Ramos (cell line): ENCODE measurements around the gene ANAPC2.

Experiments
- in situ Hi-C: fragments of 300-500 bp; cut with MboI; formaldehyde crosslinking; loops from one replicate; pipeline ENCODE4 v1.14.3; 2022; ENCODE audit warnings: low sequenced_read_pairs; ENCODE audit not compliant: unreplicated experiment

ANAPC2 gene

DNA sequence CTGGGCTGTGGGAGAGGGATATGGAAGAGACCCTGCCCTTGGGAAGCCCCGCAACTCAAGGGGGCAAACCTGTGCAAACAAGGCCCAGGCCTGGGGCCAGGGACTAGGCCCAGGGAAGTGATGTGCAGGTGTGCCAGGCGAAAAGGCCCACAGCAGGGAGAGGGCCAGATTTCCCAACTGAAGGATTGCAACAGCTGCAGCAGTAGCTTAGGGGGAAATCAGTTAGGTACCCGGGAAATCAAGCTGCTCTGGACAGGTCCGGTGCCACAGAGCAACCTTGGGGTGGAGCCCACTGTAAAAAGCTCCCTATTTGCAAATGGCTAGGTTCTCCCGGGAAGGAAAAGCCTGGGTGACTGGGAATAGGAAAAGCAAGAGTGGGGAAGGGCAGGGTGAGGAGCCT lies 39.0 kb downstream of the ANAPC2 start:
- in situ Hi-C loops: no loop called here

GRCh38 chr9:137148661-137149060 lies 39.7 kb downstream of the ANAPC2 start:
- in situ Hi-C loops: no loop called here

GRCh38 chr9:137148242-137148641 lies 40.1 kb downstream of the ANAPC2 start:
- in situ Hi-C loops: no loop called here

GRCh38 chr9:137147793-137148160 lies 40.6 kb downstream of the ANAPC2 start:
- in situ Hi-C loops: no loop called here

DNA sequence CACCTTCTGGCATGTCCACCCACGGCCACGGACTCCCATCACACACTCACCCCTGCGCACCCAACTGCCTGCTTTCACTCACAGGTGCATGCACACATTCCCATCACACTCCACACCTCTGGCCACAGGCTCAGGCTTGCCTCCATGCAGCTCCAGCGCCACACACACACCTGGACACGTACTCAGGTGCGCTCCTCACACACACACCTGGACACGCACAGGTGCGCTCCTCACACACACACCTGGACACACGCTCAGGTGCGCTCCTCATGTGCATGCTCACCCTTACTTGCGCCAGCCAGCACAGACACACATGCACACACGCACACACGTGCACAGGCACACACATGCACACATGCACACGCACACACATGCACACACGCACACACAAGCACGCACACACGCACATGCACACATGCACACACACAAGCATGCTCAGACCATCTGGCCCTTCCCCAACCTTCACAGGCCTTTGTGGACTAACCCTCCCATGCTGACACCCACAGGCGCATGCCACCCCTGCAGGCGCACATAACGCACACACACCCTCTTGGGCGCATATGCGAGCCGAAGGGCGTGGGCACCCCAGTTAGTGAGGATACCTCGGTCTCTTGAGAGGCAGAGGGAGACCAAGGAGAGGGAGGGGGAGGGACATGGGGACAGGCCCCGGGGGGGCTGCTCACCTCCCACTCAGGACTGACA lies 41.1 kb downstream of the ANAPC2 start:
- in situ Hi-C loops: no loop called here

DNA sequence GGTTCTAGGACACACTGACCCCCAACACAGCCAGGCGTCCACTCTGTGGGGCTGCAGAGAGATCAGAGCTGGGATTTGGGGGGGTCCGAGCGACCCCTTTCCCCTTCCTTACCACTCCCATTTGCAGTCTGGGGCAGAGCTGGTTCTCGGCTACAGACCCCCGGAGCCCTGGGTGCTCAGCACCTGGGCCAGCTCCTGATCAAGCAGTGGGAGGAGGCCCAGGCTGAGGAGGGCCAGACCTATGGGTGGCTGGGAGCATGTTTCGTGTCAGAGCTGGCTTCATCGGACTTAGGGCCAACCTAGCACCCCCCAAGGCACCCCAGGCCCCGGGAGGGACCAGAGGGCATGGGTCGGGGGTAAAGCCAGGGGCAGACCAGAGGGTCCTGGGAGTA lies 41.8 kb downstream of the ANAPC2 start:
- in situ Hi-C loops: no loop called here

- in situ Hi-C loops: no loop called here
Measured at GRCh38 chr9:137145731-137146526, 42.4 kb downstream of the ANAPC2 start.

- in situ Hi-C loops: no loop called here
Measured at GRCh38 chr9:137143459-137143858, 44.9 kb downstream of the ANAPC2 start.

DNA sequence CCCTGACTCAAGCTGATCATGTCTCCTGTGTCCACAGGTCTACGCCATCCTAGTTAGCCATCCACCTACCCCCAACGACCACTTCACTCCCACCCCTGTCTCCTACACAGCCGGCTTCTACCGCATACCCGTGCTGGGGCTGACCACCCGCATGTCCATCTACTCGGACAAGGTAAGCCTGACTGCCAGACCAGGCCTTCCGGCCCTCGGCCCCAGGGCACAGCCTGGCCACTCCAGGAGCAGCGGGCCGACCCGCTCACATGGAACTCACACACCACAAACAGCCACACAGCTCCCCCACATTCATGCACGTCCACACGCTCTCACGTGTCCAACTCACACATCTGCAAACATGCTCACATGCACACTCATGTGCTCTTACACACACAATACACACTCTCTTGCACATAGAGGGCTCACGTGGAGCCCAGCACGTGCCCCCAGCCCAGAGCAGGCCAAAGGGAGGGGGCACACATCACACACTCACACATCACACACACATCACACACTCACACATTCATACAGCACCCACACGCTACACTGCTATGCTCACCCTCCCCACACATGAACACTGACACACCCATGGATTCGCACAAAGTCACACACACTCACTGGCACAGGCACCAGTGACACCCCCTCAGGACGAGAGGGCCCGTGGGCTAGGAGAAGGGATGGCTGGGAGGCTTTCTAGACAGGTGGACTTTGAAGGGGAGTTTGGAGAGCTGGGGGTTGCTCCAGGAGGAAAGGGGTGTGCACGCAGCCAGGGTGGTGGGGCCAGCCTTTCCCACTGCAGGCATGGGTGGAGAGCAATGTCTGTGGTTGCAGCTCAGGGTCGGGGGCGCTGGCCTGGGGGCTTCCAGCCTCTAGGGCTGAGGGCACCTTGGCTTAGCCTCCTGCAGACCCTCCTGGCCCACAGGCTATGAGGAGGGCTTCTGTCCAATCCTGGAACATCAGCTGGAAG lies 46.1 kb downstream of the ANAPC2 start:
- in situ Hi-C loops: no loop called here

GRCh38 chr9:137141050-137141810 lies 47.1 kb downstream of the ANAPC2 start:
- in situ Hi-C loops: no loop called here

GRCh38 chr9:137140151-137141012 lies 48.0 kb downstream of the ANAPC2 start:
- in situ Hi-C loops: no loop called here

- in situ Hi-C loops: no loop called here
Measured at GRCh38 chr9:137139468-137140150, 48.8 kb downstream of the ANAPC2 start.

- in situ Hi-C loops: no loop called here
Measured at GRCh38 chr9:137138722-137139467, 49.5 kb downstream of the ANAPC2 start, which contains the start of gene GRIN1. TSS of gene GRIN1 (plus strand) at chr9:137139154. CDS start at chr9:137139487, 333 bp downstream.

DNA sequence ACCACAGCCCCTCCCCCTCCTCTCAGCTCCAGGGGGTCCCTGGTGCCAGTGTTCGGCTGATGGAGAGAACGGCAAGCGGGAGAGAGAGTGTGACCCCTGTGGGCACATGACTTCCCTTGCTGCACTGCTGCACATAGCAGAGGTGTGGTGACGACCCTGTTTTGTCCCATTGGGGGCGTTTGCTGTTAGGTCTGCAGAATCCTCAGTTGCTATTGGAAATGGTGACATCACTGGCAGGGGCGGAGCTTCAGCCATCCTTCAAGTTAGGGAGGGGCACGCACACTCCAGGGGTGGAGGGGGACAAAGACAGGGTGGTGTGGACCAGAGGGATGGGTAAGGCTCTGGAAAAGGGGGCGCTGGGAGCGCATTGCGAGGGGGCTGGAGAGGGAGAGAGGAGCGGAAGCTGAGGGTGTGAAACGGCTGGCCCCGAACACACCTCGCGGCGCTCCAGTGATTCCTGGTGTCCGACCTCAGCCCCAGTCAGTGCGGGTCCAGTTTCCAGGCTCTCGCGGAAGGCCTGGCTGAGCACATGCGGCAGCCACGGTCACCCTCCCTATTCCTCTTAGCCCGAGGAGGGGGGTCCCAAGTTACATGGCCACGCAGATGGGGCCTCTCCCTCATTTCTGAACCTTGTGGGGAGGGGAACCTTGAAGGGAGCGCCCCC lies 50.2 kb downstream of the ANAPC2 start:
- in situ Hi-C loops: no loop called here

DNA sequence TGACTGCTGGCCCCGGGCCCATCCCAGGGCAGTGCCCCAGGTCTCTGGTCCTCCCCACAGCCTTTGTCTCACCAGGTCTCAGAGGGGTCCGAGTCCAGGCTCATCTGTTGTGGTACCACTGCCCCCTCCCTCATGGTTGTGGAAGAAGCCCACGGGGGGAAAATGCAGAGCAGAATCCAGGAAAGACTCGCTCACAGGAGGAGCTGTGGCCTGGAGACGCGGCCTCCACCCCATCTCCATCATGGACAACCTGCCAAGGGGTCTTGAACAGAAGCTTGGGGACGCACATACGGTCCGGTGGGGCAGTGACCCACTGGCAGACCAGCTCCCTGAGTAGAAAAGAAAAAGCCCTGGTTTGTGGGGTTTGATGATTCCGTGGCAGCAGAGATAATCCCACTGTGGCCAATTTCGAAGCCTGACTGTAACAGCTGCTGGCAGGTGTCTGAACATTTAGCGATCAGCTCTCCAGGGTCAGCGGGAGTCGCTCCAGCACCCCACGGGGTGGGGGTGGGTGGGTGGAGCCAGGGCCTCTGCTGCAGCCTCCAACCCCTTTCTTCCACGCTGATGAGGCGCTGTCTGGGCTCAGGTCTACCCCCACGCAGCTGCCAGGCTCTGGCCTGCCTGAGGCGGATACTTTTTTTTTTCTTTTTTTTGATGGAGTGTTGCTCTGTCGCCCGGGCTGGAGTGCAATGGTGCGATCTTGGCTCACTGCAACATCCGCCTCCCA lies 51.3 kb downstream of the ANAPC2 start:
- in situ Hi-C loops: no loop called here

DNA sequence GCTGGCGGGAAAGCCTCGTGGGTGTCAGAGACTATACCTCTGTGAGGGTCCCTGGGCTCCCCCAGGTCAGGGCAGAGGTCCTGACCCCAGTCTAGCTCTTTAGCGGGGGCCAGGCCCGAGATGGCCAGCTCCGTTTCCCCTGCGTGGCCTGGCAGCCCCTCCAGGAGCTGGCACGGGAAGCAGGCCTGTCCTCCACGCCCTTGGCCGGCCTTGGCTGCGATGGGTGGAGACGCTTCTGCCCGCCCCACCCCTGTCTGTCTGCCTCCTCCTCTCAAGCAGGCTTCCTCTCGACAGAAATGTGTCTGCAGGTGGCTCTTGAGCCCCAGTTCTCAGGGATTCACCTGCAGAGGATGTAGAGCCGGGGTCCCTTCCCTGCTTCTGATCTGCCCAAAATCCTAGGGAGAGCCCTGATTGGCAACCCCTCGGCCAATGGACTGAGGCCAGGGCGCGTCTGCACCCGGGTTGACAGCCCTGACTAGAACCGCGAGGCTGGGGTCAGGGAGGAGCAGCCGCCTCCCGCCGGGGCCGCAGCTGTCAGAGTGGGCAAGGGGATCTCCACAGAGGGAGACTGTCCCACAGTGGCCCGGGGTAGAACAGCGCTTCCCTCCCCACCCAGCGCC lies 52.0 kb downstream of the ANAPC2 start:
- in situ Hi-C loops: no loop called here
